Neural progenitor cell (in vitro differentiated cells): ENCODE measurements around the gene TMEM30A. TPM values are rescaled to one million over a fixed set of nuclear protein-coding genes. Genes with fewer than 3 reads are reported as not detected.

Experiments
- DNase-seq: peaks from one replicate; pipeline ENCODE4 v3.0.0-alpha.2; 2016; ENCODE audit warnings: low spot score
- H2AFZ ChIP-seq: fragments of 200-600 bp; sonication (generic); replicated peaks from 2 replicates; pipeline ENCODE4 v1.6.1; 2016; ENCODE audit warnings: antibody characterized with exemption
- H3F3A ChIP-seq: fragments of 200-600 bp; sonication (generic); 2 replicates; pipeline ENCODE4 v1.6.1; 2016; ENCODE audit warnings: antibody characterized with exemption, low read depth
- H3K27ac ChIP-seq: fragments of 200-600 bp; sonication (generic); 2 replicates; pipeline ENCODE4 v1.5.1; 2016; ENCODE audit warnings: mild to moderate bottlenecking
- H3K27me3 ChIP-seq: fragments of 200-600 bp; sonication (generic); 2 replicates; pipeline ENCODE4 v1.6.1; 2016; ENCODE audit warnings: mild to moderate bottlenecking, moderate library complexity
- H3K36me3 ChIP-seq: fragments of 200-600 bp; sonication (generic); 2 replicates; pipeline ENCODE4 v1.5.1; 2016
- H3K4me1 ChIP-seq: fragments of 200-600 bp; sonication (generic); 2 replicates; pipeline ENCODE4 v1.6.1; 2016; ENCODE audit warnings: mixed run types
- H3K4me2 ChIP-seq: fragments of 200-600 bp; sonication (generic); 2 replicates; pipeline ENCODE4 v1.6.1; 2016
- H3K4me3 ChIP-seq: fragments of 200-600 bp; sonication (generic); 2 replicates; pipeline ENCODE4 v1.5.1; 2016
- H3K79me2 ChIP-seq: fragments of 200-600 bp; sonication (generic); 2 replicates; pipeline ENCODE4 v1.6.1; 2016; ENCODE audit warnings: low read depth
- H3K9ac ChIP-seq: fragments of 200-600 bp; sonication (generic); 2 replicates; pipeline ENCODE4 v1.6.1; 2016
- H3K9me3 ChIP-seq: fragments of 200-600 bp; sonication (generic); 2 replicates; pipeline ENCODE4 v1.5.1; 2016; ENCODE audit warnings: low read depth
- H4K20me1 ChIP-seq: fragments of 200-600 bp; sonication (generic); 2 replicates; pipeline ENCODE4 v1.6.1; 2016; ENCODE audit warnings: low read depth
- H3K27ac Mint-ChIP-seq: 3 replicates; pipeline ENCODE4 v1.8.0; 2021; ENCODE audit warnings: mixed read lengths
- H3K27me3 Mint-ChIP-seq: 2 replicates; pipeline ENCODE4 v1.8.0; 2022; ENCODE audit warnings: low read depth, mild to moderate bottlenecking, inconsistent platforms, moderate library complexity, mixed read lengths; ENCODE audit not compliant: insufficient read depth
- H3K36me3 Mint-ChIP-seq: 3 replicates; pipeline ENCODE4 v1.8.0; 2021; ENCODE audit warnings: mixed read lengths
- H3K4me1 Mint-ChIP-seq: 3 replicates; pipeline ENCODE4 v1.8.0; 2021; ENCODE audit warnings: mixed read lengths
- H3K4me3 Mint-ChIP-seq: 3 replicates; pipeline ENCODE4 v1.8.0; 2021; ENCODE audit warnings: mild to moderate bottlenecking, moderate library complexity, mixed read lengths
- H3K9me3 Mint-ChIP-seq: 3 replicates; pipeline ENCODE4 v1.8.0; 2020; ENCODE audit warnings: mixed read lengths
- EZH2 ChIP-seq: fragments of 200-600 bp; sonication (generic); IDR thresholded peaks from 2 replicates; pipeline ENCODE4 v1.6.1; 2017; ENCODE audit warnings: antibody characterized with exemption, mild to moderate bottlenecking, moderate library complexity
- EZH2phosphoT487 ChIP-seq: fragments of 200-600 bp; sonication (generic); IDR thresholded peaks from 2 replicates; pipeline ENCODE4 v1.6.1; 2017; ENCODE audit warnings: antibody characterized with exemption
- total RNA-seq: library from RNA; depleted of rRNA; stranded (reverse); fragments of >200 nt; gene quantifications from 2 replicates; pipeline ENCODE4 v1.2.3, GENCODE V29; 2015; ENCODE audit warnings: low replicate concordance
- TF ChIP-seq, protein P1 (sequence below): fragments of 200-600 bp; sonication (generic); IDR thresholded peaks from 2 replicates; pipeline ENCODE4 v1.5.1; 2017; ENCODE audit warnings: antibody characterized with exemption, mild to moderate bottlenecking

TMEM30A gene
- total RNA-seq, 1 donor from 2014 or later = 86.0 TPM

DNA sequence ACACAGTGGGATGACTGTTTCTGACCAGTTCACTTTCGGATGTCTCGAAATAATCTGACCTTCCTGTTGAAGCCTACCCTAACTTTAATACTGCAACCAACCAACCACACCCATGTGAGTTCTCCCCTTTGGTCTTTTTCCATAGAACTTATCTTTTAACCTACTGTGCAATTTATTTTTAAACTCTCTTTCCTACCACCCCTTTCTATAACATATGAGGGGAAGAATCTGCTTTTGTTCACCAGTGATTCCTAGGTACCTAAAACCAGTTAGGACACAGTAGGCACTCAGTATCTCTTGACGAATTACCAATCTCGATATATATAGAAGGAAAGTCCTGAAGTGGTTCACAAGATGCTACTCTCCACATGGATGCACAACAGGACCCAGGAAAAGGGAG, 48.0 kb downstream of the TMEM30A start:
- Histone ChIP-seq H3K4me3 (no peak overlapping the region), H3K9me3 (no peaks in the 10 kb centered on the region), H2AFZ (no peak overlapping the region), H3K27ac (no peak overlapping the region), H3K36me3 (peaks cover 16% of the 10 kb centered on the region), H3K9ac (no peak overlapping the region), H3K4me1 (peaks cover 15% of the 10 kb centered on the region), H3F3A (peaks cover 40% of the 10 kb centered on the region), H3K79me2 (peaks cover 22% of the 10 kb centered on the region), H3K27me3 (no peaks in the 10 kb centered on the region), H3K4me2 (no peak overlapping the region), H4K20me1 (peaks cover 7% of the 10 kb centered on the region)
- TF ChIP-seq, protein P1, sequence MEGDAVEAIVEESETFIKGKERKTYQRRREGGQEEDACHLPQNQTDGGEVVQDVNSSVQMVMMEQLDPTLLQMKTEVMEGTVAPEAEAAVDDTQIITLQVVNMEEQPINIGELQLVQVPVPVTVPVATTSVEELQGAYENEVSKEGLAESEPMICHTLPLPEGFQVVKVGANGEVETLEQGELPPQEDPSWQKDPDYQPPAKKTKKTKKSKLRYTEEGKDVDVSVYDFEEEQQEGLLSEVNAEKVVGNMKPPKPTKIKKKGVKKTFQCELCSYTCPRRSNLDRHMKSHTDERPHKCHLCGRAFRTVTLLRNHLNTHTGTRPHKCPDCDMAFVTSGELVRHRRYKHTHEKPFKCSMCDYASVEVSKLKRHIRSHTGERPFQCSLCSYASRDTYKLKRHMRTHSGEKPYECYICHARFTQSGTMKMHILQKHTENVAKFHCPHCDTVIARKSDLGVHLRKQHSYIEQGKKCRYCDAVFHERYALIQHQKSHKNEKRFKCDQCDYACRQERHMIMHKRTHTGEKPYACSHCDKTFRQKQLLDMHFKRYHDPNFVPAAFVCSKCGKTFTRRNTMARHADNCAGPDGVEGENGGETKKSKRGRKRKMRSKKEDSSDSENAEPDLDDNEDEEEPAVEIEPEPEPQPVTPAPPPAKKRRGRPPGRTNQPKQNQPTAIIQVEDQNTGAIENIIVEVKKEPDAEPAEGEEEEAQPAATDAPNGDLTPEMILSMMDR = no peak
- peaks cover 17% of the 10 kb centered on the region for H3K36me3 Mint-ChIP-seq
- H3K27me3 Mint-ChIP-seq = peaks cover 1% of the 10 kb centered on the region
- no peak overlapping the region for H3K4me3 Mint-ChIP-seq
- peaks cover 5% of the 10 kb centered on the region for H3K4me1 Mint-ChIP-seq
- no peaks in the 10 kb centered on the region for H3K9me3 Mint-ChIP-seq
- no peak overlapping the region for H3K27ac Mint-ChIP-seq
- no peak for DNase-seq

DNA sequence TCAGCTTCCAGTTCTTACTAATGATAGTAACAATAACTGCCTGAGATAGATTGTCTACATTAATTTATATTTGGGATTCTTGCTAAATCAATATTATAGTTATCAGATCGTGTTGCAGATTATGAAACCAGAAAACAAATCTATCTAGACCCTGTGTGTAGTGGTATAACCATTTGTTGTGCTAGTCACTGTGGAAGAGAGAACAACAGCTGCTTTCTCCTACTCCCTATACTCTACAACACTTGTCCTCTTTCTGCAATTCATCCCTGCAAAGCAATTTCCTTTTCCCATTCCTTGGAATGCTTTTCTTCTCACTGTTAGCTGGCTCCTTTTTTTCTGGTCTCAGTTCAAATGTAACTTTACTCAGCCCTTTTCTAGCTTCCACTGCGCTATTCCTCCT, 49.3 kb downstream of the TMEM30A start:
- Histone ChIP-seq H3K4me3 (no peak overlapping the region), H3K36me3 (peaks cover 4% of the 10 kb centered on the region), H3K9me3 (no peaks in the 10 kb centered on the region), H3K9ac (no peak overlapping the region), H3F3A (peaks cover 40% of the 10 kb centered on the region), H4K20me1 (no peaks in the 10 kb centered on the region), H3K4me2 (no peak overlapping the region), H3K4me1 (peaks cover 21% of the 10 kb centered on the region), H3K27me3 (no peaks in the 10 kb centered on the region), H3K79me2 (peaks cover 8% of the 10 kb centered on the region), H2AFZ (no peak overlapping the region), H3K27ac (no peak overlapping the region)
- Mint-ChIP-seq H3K4me1 (peaks cover 5% of the 10 kb centered on the region), H3K4me3 (no peak overlapping the region), H3K9me3 (no peaks in the 10 kb centered on the region), H3K36me3 (peaks cover 11% of the 10 kb centered on the region), H3K27me3 (peaks cover 3% of the 10 kb centered on the region), H3K27ac (no peak overlapping the region)
- TF ChIP-seq EZH2phosphoT487 = no peak
- TF ChIP-seq, protein P1 = no peak
- TF ChIP-seq EZH2 = no peak
- no peak for DNase-seq

DNA sequence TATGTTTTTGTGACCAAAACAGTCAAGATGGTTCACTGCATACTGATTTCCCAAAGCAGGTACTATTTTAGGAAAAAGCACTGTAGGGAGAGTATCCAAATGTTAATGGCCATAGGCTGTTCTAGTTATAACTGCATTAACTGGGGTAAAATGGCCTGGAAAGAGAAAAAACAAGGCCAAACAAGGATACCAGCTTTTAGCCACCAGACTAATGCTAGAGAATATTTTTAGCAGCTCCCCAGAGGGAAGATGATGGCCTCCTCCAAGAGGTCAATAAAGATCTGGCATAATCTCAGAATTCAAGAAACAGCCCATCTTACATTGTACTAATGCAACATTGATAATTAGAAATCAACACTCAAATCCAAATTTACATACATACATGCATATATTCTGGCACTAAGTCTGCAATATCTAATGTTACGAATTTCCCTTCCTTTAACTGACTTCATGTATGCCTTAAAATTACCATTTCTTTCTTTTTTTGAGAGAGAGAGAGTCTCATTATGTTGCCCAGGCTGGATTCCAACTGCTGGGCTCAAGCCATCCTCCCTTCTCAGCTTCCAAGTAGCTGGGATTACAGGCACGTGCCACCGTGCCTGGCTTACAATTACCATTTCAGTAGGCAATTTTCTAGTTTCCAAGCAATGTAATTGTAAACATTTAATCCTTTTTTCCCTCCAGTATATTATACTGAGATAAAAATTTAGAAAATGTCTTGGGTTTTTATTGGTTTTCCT, 50.3 kb downstream of the TMEM30A start:
- no peaks in the 10 kb centered on the region for H4K20me1 ChIP-seq
- H3F3A ChIP-seq = peaks cover 39% of the 10 kb centered on the region
- H3K79me2 ChIP-seq = no peaks in the 10 kb centered on the region
- H3K4me3 ChIP-seq = no peak overlapping the region
- no peak overlapping the region for H3K27ac Mint-ChIP-seq
- H3K4me3 Mint-ChIP-seq = no peak overlapping the region
- H3K9ac ChIP-seq = no peak overlapping the region
- H2AFZ ChIP-seq = no peak overlapping the region
- H3K27me3 ChIP-seq = no peaks in the 10 kb centered on the region
- H3K36me3 ChIP-seq = peaks cover 4% of the 10 kb centered on the region
- no peak overlapping the region for H3K27ac ChIP-seq
- peaks cover 5% of the 10 kb centered on the region for H3K4me1 Mint-ChIP-seq
- no peaks in the 10 kb centered on the region for H3K9me3 ChIP-seq
- TF ChIP-seq EZH2phosphoT487 = no peak
- TF ChIP-seq EZH2 = no peak
- TF ChIP-seq, protein P1 = no peak
- DNase-seq = no peak
- no peaks in the 10 kb centered on the region for H3K9me3 Mint-ChIP-seq
- H3K27me3 Mint-ChIP-seq = peaks cover 3% of the 10 kb centered on the region
- peaks cover 4% of the 10 kb centered on the region for H3K36me3 Mint-ChIP-seq
- H3K4me1 ChIP-seq = peaks cover 22% of the 10 kb centered on the region
- no peak overlapping the region for H3K4me2 ChIP-seq
